ENCODE results near the gene ZNF746. TPM values are rescaled to one million over a fixed set of nuclear protein-coding genes. Genes with fewer than 3 reads are reported as not detected.

Gene ZNF746
- total RNA-seq, 4 donors from 2014 or later = 12.4 to 17.4 (median 15.7) TPM

GRCh38 chr7:149476791-149477190 is 20.8 kb downstream of the ZNF746 start:
- H3K27me3 ChIP-seq = no peaks in the 10 kb centered on the region
- H3K4me3 ChIP-seq = no peak overlapping the region
- no peaks in the 10 kb centered on the region for H3K4me1 ChIP-seq
- no peak overlapping the region for H3K27ac ChIP-seq
- DNase-seq (no peak), ATAC-seq (no peak)
- H3K36me3 ChIP-seq = peaks cover 0 to 61% of the 10 kb centered on the region in 2 donors
- TF ChIP-seq, protein P1, sequence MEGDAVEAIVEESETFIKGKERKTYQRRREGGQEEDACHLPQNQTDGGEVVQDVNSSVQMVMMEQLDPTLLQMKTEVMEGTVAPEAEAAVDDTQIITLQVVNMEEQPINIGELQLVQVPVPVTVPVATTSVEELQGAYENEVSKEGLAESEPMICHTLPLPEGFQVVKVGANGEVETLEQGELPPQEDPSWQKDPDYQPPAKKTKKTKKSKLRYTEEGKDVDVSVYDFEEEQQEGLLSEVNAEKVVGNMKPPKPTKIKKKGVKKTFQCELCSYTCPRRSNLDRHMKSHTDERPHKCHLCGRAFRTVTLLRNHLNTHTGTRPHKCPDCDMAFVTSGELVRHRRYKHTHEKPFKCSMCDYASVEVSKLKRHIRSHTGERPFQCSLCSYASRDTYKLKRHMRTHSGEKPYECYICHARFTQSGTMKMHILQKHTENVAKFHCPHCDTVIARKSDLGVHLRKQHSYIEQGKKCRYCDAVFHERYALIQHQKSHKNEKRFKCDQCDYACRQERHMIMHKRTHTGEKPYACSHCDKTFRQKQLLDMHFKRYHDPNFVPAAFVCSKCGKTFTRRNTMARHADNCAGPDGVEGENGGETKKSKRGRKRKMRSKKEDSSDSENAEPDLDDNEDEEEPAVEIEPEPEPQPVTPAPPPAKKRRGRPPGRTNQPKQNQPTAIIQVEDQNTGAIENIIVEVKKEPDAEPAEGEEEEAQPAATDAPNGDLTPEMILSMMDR (IDR thresholded peaks at IDR 0.05 in 4 of 5, conservative IDR thresholded peaks at IDR 0.05 in 1 of 5) = no peak
- TF ChIP-seq POLR2A (IDR thresholded peaks at IDR 0.05) = no peak
- in situ Hi-C loops (cut with MboI; ENCODE audit: low sequenced_read_pairs in 4 of 4) (loop anchor here in 1 of 4 donors (25.0 kb wide), 1 partner anchor 214 kb away; the partner anchor contains the start of gene ZNF783), intact Hi-C loops (cut with DNase I; ENCODE audit: low total_unique reads) (no loop called here)
- no peaks in the 10 kb centered on the region for H3K9me3 ChIP-seq

DNA sequence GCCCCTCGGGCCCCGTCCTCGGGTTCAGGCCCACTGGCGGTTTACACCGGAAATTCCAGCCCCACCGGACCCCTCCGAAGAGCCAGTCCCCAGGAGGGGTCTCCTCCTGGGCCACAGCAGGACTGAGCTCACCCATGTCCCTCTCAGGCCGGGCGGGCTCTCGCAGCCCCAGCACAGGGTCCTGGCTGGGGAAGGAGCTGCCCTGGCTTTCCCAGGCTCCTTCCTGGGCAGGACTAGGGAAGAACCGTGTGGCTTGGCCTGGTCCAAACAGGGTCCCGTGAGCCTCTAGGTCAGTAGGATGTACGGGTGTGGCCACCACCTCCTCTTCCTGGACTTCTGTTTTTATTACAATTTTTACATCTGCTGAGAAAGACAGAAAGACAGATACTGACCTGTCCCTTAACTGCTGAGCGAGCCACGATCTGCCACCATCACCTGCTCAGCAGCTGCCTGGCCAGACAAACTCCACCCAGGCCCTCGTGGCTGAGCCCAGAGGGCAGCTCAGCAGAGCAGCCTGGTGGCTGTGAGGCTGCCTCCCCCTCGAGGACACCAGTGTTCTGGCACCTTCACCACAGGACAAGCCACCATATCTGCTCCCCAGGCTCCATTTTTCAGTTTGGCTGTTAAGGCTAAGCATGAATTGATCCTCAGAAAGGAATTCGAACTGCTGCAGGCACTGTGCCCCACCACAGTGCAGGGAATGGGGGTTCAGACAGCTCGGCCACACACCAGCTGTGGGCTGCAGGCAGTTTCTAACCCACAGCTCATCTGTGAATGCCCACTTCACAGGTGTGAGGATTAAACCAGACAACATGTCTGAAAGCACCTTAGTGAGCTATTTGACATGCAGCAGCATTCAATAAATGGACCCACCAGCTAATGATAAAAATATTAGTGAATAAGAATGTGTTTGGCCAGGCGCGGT is 22.2 kb downstream of the ZNF746 start:
- Histone ChIP-seq H3K27me3 (no peaks in the 10 kb centered on the region), H3K4me1 (no peaks in the 10 kb centered on the region), H3K9me3 (no peaks in the 10 kb centered on the region), H3K4me3 (no peak overlapping the region), H3K27ac (no peak overlapping the region), H3K36me3 (peaks cover 0 to 68% of the 10 kb centered on the region in 2 donors)
- DNase-seq (no peak), ATAC-seq (no peak)
- no peak for TF ChIP-seq POLR2A (IDR thresholded peaks at IDR 0.05)
- TF ChIP-seq, protein P1 (IDR thresholded peaks at IDR 0.05 in 4 of 5, conservative IDR thresholded peaks at IDR 0.05 in 1 of 5) = no peak
- in situ Hi-C loops (cut with MboI; ENCODE audit: low sequenced_read_pairs in 4 of 4) (loop anchor here in 1 of 4 donors (25.0 kb wide), 1 partner anchor 213 kb away; the partner anchor contains the start of gene ZNF783), intact Hi-C loops (cut with DNase I; ENCODE audit: low total_unique reads) (no loop called here)

DNA sequence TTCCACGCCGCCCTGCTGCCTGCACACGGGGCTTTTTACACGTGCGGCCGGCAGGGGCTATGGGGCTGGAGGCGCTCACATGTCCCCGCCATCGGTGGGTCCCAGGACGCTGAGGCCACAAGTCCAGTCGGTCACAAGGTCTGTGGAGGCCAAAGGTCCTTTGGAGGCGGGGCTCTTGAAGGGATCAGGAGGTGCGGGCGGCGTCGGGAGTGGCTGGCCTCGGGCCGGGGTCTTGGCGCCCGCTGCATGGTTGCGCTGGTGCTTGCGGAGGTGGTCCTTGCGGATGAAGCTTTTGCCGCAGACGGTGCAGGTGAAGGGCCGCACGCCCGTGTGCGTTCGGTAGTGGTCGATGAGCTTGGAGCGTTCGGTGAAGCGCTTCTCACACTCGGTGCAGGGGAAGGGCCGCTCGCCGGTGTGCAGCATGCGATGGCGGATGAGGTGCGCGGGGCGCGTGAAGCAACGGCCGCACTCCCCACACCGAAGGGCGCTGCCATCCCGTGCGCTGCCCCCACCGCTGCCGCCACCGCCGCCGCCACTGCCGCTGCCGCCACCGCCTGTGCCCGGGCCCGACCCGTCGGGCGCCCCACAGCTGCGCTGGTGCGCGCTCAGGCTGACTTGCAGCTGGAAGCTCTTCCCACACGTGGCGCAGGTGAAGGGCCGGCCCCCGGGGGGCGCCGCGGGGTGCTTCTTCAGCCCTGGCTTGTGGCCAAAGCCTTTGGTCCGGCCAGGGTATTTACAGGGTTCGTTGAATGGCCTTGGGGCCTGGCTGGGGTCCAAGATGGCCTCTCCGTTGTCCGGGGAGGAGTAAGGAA is 23.1 kb downstream of the ZNF746 start:
- H3K36me3 ChIP-seq = peaks cover 0 to 70% of the 10 kb centered on the region in 2 donors
- in situ Hi-C loops (cut with MboI; ENCODE audit: low sequenced_read_pairs in 4 of 4) (loop anchor here in 1 of 4 donors (25.0 kb wide), 1 partner anchor 212 kb away; the partner anchor contains the start of gene ZNF783), intact Hi-C loops (cut with DNase I; ENCODE audit: low total_unique reads) (no loop called here)
- no peaks in the 10 kb centered on the region for H3K9me3 ChIP-seq
- no peak overlapping the region for H3K4me3 ChIP-seq
- no peaks in the 10 kb centered on the region for H3K27me3 ChIP-seq
- no peak for TF ChIP-seq POLR2A (IDR thresholded peaks at IDR 0.05)
- TF ChIP-seq, protein P1 (IDR thresholded peaks at IDR 0.05 in 4 of 5, conservative IDR thresholded peaks at IDR 0.05 in 1 of 5) = no peak
- ATAC-seq (no peak), DNase-seq (no peak)
- no peaks in the 10 kb centered on the region for H3K4me1 ChIP-seq
- H3K27ac ChIP-seq = no peak overlapping the region

DNA sequence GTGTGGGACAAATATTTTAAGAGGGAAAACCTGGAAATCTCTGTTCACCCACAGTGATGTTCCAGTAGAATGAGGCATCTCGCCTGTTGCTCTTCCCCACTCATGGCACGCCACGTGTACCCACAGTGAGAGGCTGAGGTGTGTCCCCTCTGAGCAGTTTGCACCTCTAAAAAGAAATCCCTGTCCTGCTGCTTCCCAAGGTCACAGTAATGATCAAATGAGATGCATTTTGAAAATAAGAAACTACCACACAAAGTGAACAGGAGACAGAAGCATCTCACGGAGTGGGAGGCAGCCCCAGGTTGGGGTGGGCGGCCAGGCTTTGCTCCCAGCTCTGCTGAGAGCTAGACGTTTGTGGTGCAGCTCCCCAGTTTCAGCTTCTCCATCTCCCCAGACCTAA is 24.4 kb downstream of the ZNF746 start:
- H3K4me3 ChIP-seq = no peak overlapping the region
- in situ Hi-C loops (cut with MboI; ENCODE audit: low sequenced_read_pairs in 4 of 4) = no loop called here
- peaks cover 0 to 66% of the 10 kb centered on the region in 2 donors for H3K36me3 ChIP-seq
- H3K27ac ChIP-seq = no peak overlapping the region
- ATAC-seq = no peak
- H3K9me3 ChIP-seq = no peaks in the 10 kb centered on the region
- no peak for DNase-seq
- intact Hi-C loops (cut with DNase I; ENCODE audit: low total_unique reads) = no loop called here
- TF ChIP-seq, protein P1 (IDR thresholded peaks at IDR 0.05 in 4 of 5, conservative IDR thresholded peaks at IDR 0.05 in 1 of 5) = no peak
- no peak for TF ChIP-seq POLR2A (IDR thresholded peaks at IDR 0.05)
- no peaks in the 10 kb centered on the region for H3K4me1 ChIP-seq
- no peaks in the 10 kb centered on the region for H3K27me3 ChIP-seq

Data from gastrocnemius medialis (tissue), 4 donors.